Panc1 (cell line): ENCODE results near the gene SLC30A7. TPM values are rescaled to one million over a fixed set of nuclear protein-coding genes. Genes with fewer than 3 reads are reported as not detected.

Source experiments
- ATAC-seq: fragments of 200-7000 bp; cut with Tn5 transposase; 2 replicates; pipeline ENCODE4 v1.9.1; 2020; ENCODE audit warnings: mild to moderate bottlenecking, moderate library complexity
- BruUV-seq: library from RNA; stranded (reverse); fragments of 400-500 nt; replicated peaks from 2 replicates; lab custom pipeline; 2021; lab: Mats Ljungman, UMichigan
- CTCF ChIA-PET: fragments of 300-600 bp; sonication (Branson Sonifier 250); formaldehyde crosslinking; loops from one replicate; lab custom pipeline; 2022; ENCODE audit warnings: antibody characterized with exemption; lab: Charles Lee
- POLR2A ChIA-PET: fragments of 300-600 bp; sonication (Branson Sonifier 250); formaldehyde crosslinking; loops from one replicate; lab custom pipeline; 2022; ENCODE audit warnings: antibody characterized with exemption; lab: Charles Lee
- DNase-seq: peaks from one replicate; pipeline ENCODE4 v3.0.0-alpha.2; 2010; ENCODE audit warnings: low read depth, low spot score
- H3K27ac ChIP-seq: 2 replicates; pipeline ENCODE4 v1.5.1; 2011; ENCODE audit warnings: mild to moderate bottlenecking, low read length, inconsistent platforms
- H3K27me3 ChIP-seq: fragments of 200-500 bp; sonication (Bioruptor generic); 2 replicates; pipeline ENCODE4 v1.6.0; 2014; ENCODE audit warnings: low read length, inconsistent platforms; ENCODE audit not compliant: control insufficient read depth, insufficient read depth
- H3K36me3 ChIP-seq: fragments of 200-500 bp; sonication (Bioruptor generic); 2 replicates; pipeline ENCODE4 v1.5.1; 2014; ENCODE audit warnings: inconsistent platforms, mild to moderate bottlenecking, low read length, moderate library complexity; ENCODE audit not compliant: control insufficient read depth, insufficient read depth
- H3K4me1 ChIP-seq: 2 replicates; pipeline ENCODE4 v1.5.1; 2011; ENCODE audit warnings: inconsistent platforms, mild to moderate bottlenecking, low read length, moderate library complexity; ENCODE audit not compliant: control insufficient read depth, insufficient read depth
- H3K4me3 ChIP-seq, 2 experiments: 2 replicates each; pipeline ENCODE4 v1.5.1; 2011 to 2012; ENCODE audit warnings: low read depth in 2 of 2, low read length in 2 of 2, mild to moderate bottlenecking in 2 of 2, inconsistent platforms in 1 of 2, moderate library complexity in 1 of 2
- H3K9me3 ChIP-seq: fragments of 200-500 bp; sonication (Bioruptor generic); 2 replicates; pipeline ENCODE4 v1.5.1; 2014; ENCODE audit warnings: low read depth, mild to moderate bottlenecking, inconsistent platforms, low read length, moderate library complexity; ENCODE audit not compliant: control insufficient read depth, insufficient read depth
- CTCF ChIP-seq: fragments of 450-650 bp; IDR thresholded peaks from 2 replicates; pipeline ENCODE4 v1.5.1; 2017; ENCODE audit warnings: mild to moderate bottlenecking
- POLR2AphosphoS5 ChIP-seq: IDR thresholded peaks from 2 replicates; pipeline ENCODE4 v1.6.1; 2012; ENCODE audit warnings: mild to moderate bottlenecking, low read depth, low read length, moderate library complexity
- REST ChIP-seq, 2 experiments: IDR thresholded peaks; 2 replicates each; pipeline ENCODE4 v1.6.1; 2011 to 2012; ENCODE audit warnings: low read depth in 2 of 2, control low read depth in 1 of 2, low read length in 1 of 2, mild to moderate bottlenecking in 1 of 2, moderate library complexity in 1 of 2; ENCODE audit not compliant: insufficient read depth in 1 of 2
- SIN3A ChIP-seq: IDR thresholded peaks from 2 replicates; pipeline ENCODE4 v1.6.1; 2012; ENCODE audit warnings: low read depth, mild to moderate bottlenecking, low read length, moderate library complexity, borderline replicate concordance; ENCODE audit not compliant: insufficient read depth
- TCF7L2 ChIP-seq: IDR thresholded peaks from 2 replicates; pipeline ENCODE4 v1.6.1; 2011; ENCODE audit warnings: mild to moderate bottlenecking, low read depth, low read length, inconsistent platforms
- in situ Hi-C: cut with HindIII; loops from 2 replicates; pipeline ENCODE4 v1.10.0; 2016; ENCODE audit warnings: low sequenced_read_pairs, low pct_unique_long_range_greater_than_20kb
- intact Hi-C: fragments of 100-400 bp; cut with micrococcal nuclease; formaldehyde crosslinking; loops from one replicate; pipeline ENCODE4 v1.10.0; 2022; ENCODE audit not compliant: unreplicated experiment
- total RNA-seq: library from RNA; stranded (reverse); gene quantifications from one replicate; pipeline ENCODE4 v1.2.1, GENCODE V29; 2021; ENCODE audit not compliant: unreplicated experiment

The SLC30A7 gene
- total RNA-seq, 1 experiment from 2014 or later, result 18.5 TPM

GRCh38 chr1:100941580-100942216 is 45.8 kb downstream of the SLC30A7 start:
- CTCF ChIA-PET, result no interaction called here
- no peak for ATAC-seq

DNA sequence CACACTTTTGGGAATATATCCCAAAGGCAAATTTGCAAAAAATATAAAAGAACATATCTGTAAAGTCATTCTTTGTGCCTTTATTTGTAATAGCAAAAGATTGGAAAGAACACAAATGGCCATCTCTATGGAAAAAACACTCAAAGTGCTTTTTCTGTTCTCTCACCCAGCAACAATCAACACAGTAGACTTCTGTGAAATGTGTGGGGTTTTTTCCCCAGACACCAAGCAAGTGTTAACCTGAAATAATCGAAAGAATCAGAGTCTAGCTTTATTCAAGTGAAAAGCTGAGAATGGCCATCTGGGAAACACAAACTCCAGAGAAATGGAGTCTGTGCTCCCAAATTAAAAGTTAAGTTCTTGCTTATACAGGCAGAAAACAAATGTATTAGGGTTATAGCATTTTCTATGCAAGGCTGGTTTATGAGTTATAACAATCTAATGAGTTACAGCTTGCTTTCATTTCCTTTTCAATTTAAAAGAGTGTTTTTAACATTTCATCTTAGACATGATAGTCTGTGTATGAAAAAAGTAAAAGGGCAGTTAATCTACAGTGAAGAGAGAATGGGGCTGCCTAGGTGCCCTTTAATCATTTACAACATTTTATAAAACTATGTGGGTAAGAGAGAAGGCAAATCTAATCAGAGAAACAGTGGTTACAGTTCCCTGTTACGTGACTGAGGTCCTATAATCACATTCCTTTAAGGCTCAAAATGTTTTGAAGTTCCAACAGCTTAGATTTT is 46.6 kb downstream of the SLC30A7 start:
- in situ Hi-C loops (no loop called here), intact Hi-C loops (no loop called here)
- ChIA-PET CTCF (no interaction called here), POLR2A (no interaction called here)
- BruUV-seq, result no TSS peak
- DNase-seq (no peak), ATAC-seq (no peak)
- H3K27ac ChIP-seq, result no peak overlapping the region
- H3K27me3 ChIP-seq, result no peaks in the 10 kb centered on the region
- H3K9me3 ChIP-seq, result no peaks in the 10 kb centered on the region
- no peak overlapping the region for H3K4me3 ChIP-seq
- H3K36me3 ChIP-seq, result no peaks in the 10 kb centered on the region
- no peaks in the 10 kb centered on the region for H3K4me1 ChIP-seq
- TF ChIP-seq SIN3A (no peak), TCF7L2 (no peak), REST (IDR thresholded peaks at IDR 0.05; ENCODE audit: insufficient read depth in 1 of 2, low read depth in 2 of 2, low read length in 1 of 2) (no peak), CTCF (no peak)

More at GRCh38 chr1:100941580-100942216, 45.8 kb downstream of the SLC30A7 start:
- no peak for DNase-seq
- Histone ChIP-seq H3K9me3 (no peaks in the 10 kb centered on the region), H3K27me3 (no peaks in the 10 kb centered on the region), H3K4me1 (no peaks in the 10 kb centered on the region), H3K27ac (no peak overlapping the region), H3K36me3 (no peaks in the 10 kb centered on the region), H3K4me3 (no peak overlapping the region)
- in situ Hi-C loops (no loop called here), intact Hi-C loops (no loop called here)
- POLR2A ChIA-PET, result no interaction called here
- no peak for TF ChIP-seq TCF7L2
- no peak for TF ChIP-seq REST (IDR thresholded peaks at IDR 0.05; ENCODE audit: insufficient read depth in 1 of 2, low read depth in 2 of 2, low read length in 1 of 2)
- no peak for TF ChIP-seq CTCF
- no peak for TF ChIP-seq SIN3A
- no peak for TF ChIP-seq POLR2AphosphoS5
- no TSS peak for BruUV-seq
